Measurements from ENCODE around the gene LARP4. TPM values are rescaled to one million over a fixed set of nuclear protein-coding genes. Genes with fewer than 3 reads are reported as not detected.
"Not testable (repeated sequence)": the region's sequence is repeated elsewhere in the genome, so short reads cannot be mapped to it uniquely, and the experiment has no call there.

The LARP4 gene
- total RNA-seq, 1 experiment from 2014 or later, result 92.7 TPM

- ChIA-PET POLR2A (no interaction called here), CTCF (no interaction called here)
- no peaks in the 10 kb centered on the region for H3K36me3 ChIP-seq (ENCODE audit: control insufficient read depth, insufficient read depth, low read length)
- H3K27me3 ChIP-seq (ENCODE audit: control insufficient read depth, insufficient read depth, low read length), result no peaks in the 10 kb centered on the region
- H3K9me3 ChIP-seq (ENCODE audit: control insufficient read depth, insufficient read depth, low read depth, low read length), result no peaks in the 10 kb centered on the region
- DNase-seq (ENCODE audit: low read depth, low spot score), result no peak
- no peaks in the 10 kb centered on the region for H3K4me1 ChIP-seq (ENCODE audit: control insufficient read depth, insufficient read depth, low read length)
- intact Hi-C loops (cut with micrococcal nuclease; ENCODE audit: unreplicated experiment) (no loop called here), in situ Hi-C loops (cut with HindIII; ENCODE audit: low pct_unique_long_range_greater_than_20kb, low sequenced_read_pairs) (no loop called here)
- no peak overlapping the region for H3K27ac ChIP-seq (ENCODE audit: low read length)
- ATAC-seq, result no peak; the same call in 1 of the 2 replicates
- no peak overlapping the region for H3K4me3 ChIP-seq (ENCODE audit: low read depth in 2 of 2, low read length in 2 of 2)
- no TSS peak for BruUV-seq (replicated peaks)
- TF ChIP-seq POLR2AphosphoS5 (IDR thresholded peaks at IDR 0.05; ENCODE audit: low read depth, low read length) (no peak), CTCF (IDR thresholded peaks at IDR 0.05) (no peak), TCF7L2 (IDR thresholded peaks at IDR 0.05; ENCODE audit: low read depth, low read length) (no peak), SIN3A (IDR thresholded peaks at IDR 0.05; ENCODE audit: borderline replicate concordance, insufficient read depth, low read depth, low read length) (no peak), REST (IDR thresholded peaks at IDR 0.05; ENCODE audit: insufficient read depth in 1 of 2, low read depth in 2 of 2, low read length in 1 of 2) (no peak)
These were observed 18.6 kb downstream of the LARP4 start for GRCh38 chr12:50419112-50419909.

GRCh38 chr12:50422855-50423254, 22.2 kb downstream of the LARP4 start:
- intact Hi-C loops (cut with micrococcal nuclease; ENCODE audit: unreplicated experiment); BruUV-seq (replicated peaks); DNase-seq (ENCODE audit: low read depth, low spot score); H3K36me3 ChIP-seq (ENCODE audit: control insufficient read depth, insufficient read depth, low read length); POLR2A ChIA-PET; H3K4me1 ChIP-seq (ENCODE audit: control insufficient read depth, insufficient read depth, low read length); in situ Hi-C loops (cut with HindIII; ENCODE audit: low pct_unique_long_range_greater_than_20kb, low sequenced_read_pairs); H3K9me3 ChIP-seq (ENCODE audit: control insufficient read depth, insufficient read depth, low read depth, low read length); H3K27ac ChIP-seq (ENCODE audit: low read length); H3K4me3 ChIP-seq (ENCODE audit: low read depth in 2 of 2, low read length in 2 of 2); ATAC-seq; CTCF ChIA-PET; H3K27me3 ChIP-seq (ENCODE audit: control insufficient read depth, insufficient read depth, low read length): not testable (repeated sequence)

- BruUV-seq (replicated peaks); POLR2A ChIA-PET; in situ Hi-C loops (cut with HindIII; ENCODE audit: low pct_unique_long_range_greater_than_20kb, low sequenced_read_pairs): not testable (repeated sequence)
These were observed 22.7 kb downstream of the LARP4 start for GRCh38 chr12:50423342-50423741.

More at GRCh38 chr12:50423342-50423741, 22.7 kb downstream of the LARP4 start:
- CTCF ChIA-PET; H3K27ac ChIP-seq (ENCODE audit: low read length); intact Hi-C loops (cut with micrococcal nuclease; ENCODE audit: unreplicated experiment); ATAC-seq; DNase-seq (ENCODE audit: low read depth, low spot score); H3K27me3 ChIP-seq (ENCODE audit: control insufficient read depth, insufficient read depth, low read length); H3K9me3 ChIP-seq (ENCODE audit: control insufficient read depth, insufficient read depth, low read depth, low read length); H3K36me3 ChIP-seq (ENCODE audit: control insufficient read depth, insufficient read depth, low read length); H3K4me1 ChIP-seq (ENCODE audit: control insufficient read depth, insufficient read depth, low read length); H3K4me3 ChIP-seq (ENCODE audit: low read depth in 2 of 2, low read length in 2 of 2): not testable (repeated sequence)
